ENCODE data around the gene PLCH2.

Gene PLCH2

DNA sequence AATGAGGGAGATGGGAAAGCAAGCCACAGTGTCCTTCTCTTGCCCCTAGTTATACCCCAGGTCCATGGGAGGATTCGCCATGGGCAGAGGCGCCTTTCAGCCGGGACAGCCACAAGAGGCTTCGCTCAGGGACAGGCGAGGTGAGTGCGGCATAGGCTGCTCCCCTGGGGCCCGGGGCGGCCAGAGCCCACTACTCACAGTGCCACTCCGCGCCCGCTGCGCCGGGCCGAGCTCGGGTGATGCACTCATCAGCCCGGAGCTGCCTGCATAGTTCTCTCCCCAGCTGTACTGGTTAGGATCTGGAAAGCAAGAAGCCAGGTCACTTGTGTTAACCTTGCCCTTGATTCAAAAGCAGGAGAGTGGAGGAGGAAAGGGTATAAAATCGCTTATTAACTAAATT, 41.9 kb downstream of the PLCH2 start:
- DNase-seq: no peak

DNA sequence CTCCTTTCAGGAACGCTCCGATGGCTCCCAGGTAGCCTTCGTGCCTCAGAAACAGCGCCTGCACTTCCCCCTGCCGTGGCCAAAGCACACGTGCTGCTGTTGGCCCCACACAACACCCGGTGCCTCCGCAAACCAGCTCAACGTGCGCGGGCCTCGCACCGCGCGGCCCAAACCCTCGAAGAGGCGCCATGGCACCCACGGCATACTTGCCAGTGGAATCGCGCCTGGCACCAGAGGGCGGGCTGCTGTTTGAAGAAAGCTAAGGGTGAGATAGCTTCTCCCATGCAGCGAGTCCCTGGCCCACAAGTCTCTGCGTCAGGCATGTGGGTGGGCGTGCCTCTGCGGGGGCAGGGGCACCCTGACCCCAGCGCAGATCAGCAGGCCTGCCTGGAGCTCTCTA, 42.4 kb downstream of the PLCH2 start:
- no peak for DNase-seq

DNA sequence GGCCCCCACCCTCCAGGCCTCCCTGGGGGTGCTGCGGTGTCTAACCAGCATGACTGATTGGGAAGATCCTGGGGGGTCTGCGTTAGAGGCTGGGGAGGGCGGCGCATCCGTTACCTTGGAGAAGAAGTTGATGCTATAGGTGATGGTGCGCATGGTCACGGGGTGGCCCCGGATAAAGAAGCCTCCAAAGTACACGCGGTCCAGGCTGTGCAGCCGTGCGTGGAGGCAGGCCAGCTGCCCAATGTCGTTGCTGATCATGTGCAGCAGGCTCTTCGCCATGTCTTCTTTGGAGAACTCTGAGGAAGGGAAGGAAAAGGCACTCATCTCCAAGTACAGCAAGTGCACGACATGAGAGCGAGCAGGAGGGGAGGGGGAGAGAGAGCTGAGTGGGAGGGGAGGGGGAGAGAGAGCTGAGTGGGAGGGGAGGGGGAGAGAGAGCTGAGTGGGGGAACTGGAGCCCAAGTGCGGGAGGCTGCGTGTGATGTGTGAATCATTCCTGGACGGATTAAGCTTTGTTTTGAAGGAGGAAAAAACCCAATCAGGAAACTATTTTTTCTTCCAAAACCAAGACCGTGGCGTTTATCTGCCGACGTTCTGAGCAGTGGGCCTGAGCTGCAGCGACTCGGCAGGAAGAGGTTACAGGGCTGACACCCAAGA, 43.1 kb downstream of the PLCH2 start:
- no peak for DNase-seq

DNA sequence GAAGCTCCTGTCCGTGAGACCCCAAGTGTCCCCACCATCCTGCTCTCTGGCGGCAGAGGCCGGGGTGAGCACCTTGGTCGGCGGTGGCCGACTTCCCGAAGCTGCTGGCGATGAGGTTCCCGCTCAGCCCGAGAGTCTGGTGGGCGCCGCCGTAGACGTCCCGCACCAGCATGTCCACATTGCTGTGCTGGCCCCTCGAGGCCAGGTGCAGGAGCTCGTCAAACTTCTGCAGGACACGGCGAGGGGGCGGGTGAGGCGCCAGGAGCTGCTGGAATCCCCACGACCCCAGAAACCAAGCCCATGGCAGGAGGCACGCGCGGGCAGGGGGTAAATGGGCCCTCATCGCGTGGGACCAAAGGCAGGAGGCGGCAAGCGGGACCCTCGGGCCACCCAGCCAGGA, 43.6 kb downstream of the PLCH2 start:
- no peak for DNase-seq

- DNase-seq: no peak
Observed at GRCh38 chr1:2520206-2520605, 44.1 kb downstream of the PLCH2 start.

DNA sequence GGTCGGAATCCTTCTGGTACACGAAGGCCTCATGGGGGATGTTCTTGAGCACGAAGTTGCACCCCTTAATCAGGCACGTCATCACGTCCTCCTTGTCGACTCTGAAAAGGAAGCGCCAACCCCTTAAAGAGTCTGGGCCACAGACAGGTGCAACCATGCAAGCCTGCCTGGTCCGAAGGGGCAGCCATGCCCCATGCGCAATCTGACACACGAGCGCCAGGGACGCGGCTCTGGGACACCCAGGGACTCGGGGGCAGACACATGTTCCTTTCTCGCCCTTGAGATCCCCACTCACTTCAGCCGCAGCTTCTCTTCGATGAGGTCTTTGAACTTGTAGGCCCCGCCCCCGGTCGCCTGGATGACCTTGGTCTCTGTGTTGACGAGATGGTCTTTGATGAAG, 44.7 kb downstream of the PLCH2 start:
- no peak for DNase-seq

GRCh38 chr1:2522230-2522629, 46.1 kb downstream of the PLCH2 start:
- DNase-seq: no peak

GRCh38 chr1:2523191-2523890, 47.3 kb downstream of the PLCH2 start:
- DNase-seq: no peak

DNA sequence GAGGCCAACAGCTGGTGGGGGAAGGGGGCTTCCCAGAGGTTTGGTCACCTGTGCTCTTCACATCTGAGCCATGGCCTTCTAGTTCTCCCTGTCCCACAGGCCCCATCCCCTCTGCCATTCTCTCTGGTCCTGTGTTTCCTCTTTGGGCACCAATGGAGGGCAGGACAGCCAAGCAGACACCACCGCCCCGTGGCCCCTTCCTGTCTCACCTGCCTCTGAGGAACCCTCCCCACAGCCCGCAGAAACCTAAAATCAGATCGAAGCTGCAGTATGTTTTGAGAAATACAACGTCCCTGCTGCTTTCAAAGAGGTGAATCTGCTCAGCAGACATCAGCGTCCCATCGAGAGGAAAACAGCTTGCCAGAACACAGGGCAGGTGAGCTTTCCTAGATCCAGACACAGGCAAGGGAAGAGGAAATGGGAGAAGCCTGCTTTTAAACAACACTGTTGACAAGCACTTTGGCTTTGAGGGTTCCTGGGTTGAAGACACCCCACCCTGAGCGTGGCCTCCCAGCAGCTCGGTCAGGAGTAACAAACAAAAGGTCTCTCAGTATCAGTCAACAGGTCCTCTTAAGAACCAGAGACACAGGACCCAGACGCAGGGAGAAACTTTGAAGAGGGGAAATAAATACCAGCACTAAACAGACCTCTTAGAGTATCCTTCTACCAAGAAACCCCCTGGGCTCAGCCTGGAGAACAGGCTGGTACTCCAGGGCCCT, 48.0 kb downstream of the PLCH2 start:
- no peak for DNase-seq

DNA sequence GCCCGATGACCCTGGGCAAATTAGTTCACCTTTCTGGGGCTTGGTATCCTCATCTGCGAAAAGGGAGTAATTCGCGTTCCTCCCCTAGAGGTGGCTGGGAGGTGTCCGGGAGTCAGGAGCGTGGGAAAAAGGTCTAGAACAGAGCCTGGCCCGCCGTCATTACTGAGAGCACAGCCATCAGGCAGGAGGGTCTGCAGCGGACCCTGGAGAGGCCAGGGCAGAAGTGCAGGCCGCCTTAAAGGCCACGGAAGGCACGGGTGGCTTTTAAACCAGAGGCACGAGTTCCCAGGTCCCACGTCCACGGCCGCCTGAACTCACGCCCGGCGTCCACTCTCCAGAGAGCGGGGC, 49.5 kb downstream of the PLCH2 start:
- no peak for DNase-seq

DNA sequence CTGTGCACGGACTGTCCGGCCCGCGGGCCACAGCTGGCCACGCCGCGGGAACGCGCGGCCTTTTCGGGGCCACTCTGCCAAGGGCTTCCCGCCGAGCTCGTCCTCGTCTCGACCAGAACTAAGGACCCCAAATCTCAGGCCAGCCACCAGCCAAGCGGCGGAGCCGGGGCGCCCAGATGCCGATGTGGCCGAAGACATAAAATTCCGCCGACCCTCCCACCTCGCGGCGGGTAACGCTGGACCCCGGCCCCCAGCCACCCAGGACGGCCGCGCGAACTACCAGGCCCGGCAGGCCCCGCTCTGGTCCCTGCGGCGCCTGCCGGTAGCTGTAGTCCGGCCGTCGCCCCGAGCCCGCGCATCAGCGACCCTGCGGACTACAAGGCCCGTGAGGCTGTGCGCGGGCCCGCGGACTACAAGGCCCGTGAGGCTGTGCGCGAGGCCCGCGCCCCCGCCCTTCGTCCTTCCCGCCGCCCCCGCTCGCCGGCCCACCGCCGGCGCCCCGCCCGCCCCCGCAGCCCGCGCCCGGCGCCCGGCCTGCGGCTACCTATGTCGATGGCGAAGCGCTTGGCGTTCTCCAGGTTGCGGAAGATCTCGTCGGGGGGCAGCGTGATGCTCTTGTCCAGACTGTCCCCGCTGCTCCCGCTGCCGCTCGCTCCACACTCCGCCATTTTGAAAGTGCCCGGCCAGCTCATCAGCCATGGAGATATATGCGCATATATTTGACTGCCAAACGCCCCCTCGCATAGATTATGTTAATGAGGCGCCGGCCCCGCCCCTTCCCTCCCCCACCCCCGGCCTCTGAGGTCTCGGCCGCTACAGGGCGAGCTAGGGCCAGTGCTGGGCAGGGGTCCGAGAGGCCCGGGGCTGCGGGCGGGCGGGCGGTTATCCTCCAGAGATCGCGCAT, 50.1 kb downstream of the PLCH2 start, which contains the start of gene PANK4:
Gene PANK4, minus strand, starts transcription at position 677 of the 904 bp plus-strand sequence. Its CDS starts 9 bp downstream, at position 668.
- peak; percentile 70 for DNase-seq

DNA sequence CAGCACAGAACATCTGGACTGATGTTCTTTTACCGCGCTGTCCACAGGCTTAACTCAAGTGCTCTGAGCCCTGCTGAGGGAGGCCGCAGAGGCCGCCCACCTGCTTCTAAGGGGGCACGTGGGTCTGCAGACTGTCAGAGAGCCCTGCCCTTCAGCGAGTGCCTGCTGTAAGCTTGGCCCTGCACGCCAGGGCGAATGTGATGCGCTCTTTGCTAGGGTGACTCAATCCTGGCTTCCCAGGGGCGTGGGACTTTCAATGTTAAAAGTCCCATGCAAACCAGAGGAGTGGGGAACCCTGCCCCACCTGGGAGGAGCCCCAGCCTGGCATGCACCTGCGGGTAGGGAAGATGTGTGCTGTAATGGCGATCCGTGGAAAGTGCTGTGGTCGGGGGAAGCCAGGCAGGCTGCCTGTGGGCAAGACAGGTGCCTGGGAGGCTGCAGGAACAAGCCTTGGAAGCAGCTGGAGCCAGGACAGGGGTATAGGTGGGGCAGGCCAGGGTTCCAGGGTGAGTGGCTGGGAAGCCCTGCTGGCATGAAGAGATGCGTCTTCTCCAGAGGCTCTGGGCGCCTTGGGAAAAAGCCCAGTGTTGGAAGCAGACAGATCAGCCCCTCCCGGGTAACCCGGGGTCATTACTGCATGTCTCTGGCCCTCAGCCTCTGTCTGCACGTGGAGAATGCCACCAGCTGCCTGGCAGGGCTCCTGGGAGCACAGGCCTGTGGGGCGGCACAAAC, 50.9 kb downstream of the PLCH2 start:
- no peak for DNase-seq

GRCh38 chr1:2527556-2527860, 51.4 kb downstream of the PLCH2 start:
- no peak for DNase-seq

DNA sequence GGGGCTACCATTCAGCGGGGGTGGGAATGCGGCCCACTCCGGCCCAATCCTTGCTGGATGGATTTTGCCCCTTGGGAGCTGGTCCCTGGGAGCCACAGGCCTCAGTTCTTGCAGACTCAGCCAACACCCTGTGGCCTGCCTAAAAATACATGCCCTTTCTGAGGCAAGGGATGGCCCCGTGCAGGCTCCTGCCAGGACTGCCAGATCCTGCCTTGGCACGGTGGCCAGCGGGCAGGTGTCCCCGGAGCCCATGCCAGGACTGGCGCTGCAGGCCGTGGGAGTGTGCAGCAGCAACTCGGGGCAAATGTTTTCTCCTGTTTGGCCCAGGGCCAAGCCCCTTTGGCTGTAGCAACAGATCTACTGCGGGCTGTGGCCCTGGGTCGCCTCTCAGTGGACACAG, 51.9 kb downstream of the PLCH2 start:
- no peak for DNase-seq

GRCh38 chr1:2528611-2528965, 52.5 kb downstream of the PLCH2 start:
- no peak for DNase-seq

DNA sequence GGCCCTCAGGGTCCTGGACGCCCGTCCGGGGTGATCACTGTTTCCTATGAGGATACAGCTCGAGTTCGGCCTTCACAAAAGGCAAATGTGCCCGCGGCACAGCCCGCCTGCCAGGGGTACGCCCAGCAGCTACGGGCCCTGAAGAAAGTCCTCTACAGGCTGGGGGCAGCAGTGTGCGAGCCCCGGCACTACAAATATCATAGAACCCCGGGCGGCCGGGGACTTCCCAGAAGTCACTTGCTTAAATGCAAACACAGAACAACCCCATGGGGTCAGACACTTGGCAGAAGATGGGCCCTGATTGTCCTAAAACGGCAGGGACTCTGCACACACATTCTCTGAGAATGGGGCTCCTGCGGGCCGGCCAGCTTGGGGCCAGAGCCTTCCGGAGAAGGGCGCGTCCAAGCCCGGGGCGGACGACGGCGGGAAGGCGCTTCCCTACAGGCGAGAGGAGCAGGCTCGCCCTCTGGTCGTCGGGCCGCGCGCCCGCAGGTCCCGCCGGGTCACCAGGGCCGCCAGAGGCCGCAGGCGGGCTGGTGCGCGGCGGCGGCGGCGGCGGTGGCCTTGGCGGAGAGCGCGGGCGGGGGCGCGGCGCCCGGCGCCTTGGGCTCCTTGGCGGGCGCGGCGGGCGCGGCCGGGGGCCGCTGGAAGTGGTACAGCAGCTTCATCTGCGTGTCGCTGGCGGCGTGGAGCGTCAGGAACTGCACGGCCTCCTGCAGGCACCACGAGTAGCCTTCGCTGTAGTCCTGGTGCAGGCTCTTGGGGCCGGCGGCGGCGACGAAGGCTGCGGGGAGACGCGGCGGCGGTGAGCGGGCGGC, 53.1 kb downstream of the PLCH2 start:
- no peak for DNase-seq

DNA sequence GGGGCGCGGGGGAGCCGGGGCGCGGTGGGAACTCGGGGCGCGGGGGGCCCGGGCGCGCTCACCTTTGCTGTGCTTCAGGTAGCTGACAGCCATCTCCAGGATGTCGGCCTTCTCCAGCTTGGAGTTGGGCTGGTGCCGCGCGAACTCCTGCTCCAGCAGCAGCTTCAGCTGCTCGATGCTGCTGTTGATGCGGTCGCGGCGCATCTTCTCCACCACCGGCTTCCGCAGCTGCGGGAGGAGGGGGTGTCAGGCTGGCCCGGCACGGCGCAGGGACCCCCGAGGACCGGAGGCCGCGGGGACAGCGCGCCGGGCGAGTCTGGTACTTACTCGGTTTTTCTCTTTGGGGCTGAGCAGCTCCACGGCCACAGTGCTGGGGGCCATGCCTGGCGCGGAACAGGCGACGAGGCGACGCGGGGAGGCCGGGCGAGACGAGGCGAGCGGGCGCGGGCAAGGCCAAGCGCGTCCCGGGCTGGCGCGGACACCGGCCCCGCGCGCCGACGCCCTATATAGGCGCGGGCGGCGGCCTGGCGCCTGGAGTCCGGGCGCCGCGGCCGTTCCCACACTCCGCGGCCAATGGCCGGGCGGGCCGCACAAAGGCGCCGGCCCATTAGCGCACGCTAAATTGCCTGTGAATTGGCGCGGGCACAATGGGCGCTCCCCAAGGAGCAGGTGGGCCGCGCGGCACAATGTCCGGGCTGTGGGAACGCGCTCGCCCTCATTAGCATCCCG, 53.9 kb downstream of the PLCH2 start, which contains the start of gene HES5:
Gene HES5, minus strand, starts transcription at position 480 of the 729 bp plus-strand sequence. Its CDS starts 99 bp downstream, at position 381.
- no peak for DNase-seq

DNA sequence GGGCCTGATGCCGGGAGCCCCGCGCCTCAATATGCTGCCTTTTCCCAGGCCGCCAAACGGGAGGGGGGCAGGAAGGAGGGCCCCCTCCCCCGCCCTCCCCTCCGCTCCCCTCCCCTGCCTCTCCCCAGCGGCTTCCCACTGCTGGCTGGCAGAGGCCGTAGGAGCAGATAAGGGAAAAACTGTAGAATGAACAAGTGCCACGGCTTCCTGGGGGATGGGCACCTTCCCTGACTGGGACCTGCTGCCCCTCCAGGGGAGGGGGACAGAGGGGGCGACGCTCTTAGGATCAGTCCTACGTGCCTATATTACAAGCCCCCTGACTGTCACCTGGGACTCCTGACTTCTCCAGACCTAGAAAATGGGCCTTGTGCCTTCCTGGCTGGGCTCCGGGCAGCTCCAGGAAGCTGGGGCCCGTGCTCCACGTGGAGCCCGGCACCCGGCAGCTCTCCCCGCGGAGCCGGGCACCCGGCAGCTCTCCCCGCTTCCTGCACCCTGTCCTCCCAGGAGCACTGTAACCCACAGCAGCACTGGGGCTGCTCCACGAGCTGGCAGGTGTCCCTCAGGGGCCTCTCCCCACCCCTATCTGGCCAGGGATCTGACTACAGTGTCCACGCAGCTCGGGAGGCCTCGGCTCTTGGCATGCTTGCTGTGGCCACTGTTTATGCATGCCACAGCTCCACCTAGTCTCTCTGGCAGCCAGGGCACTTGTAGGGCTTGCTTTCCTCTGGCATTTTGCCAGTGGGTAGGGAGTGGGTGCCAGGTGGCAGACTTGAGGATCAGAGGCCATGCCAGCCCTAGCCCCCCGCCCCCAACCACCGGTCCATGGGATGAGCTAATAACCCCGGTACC, 54.6 kb downstream of the PLCH2 start:
- peak; percentile 43 for DNase-seq

- no peak for DNase-seq
Observed at GRCh38 chr1:2532485-2533160, 56.5 kb downstream of the PLCH2 start.
